Subcutaneous abdominal adipose tissue (tissue), 5 donors: ENCODE results near the gene PPP1R13L.

ENCODE experiments used
- H3K27ac ChIP-seq: one replicate; pipeline ENCODE4 v1.7.0; 2013; ENCODE audit warnings: low read depth, mild to moderate bottlenecking, inconsistent platforms, low read length, moderate library complexity
- H3K27me3 ChIP-seq, 5 donors: one replicate each; pipeline ENCODE4 v1.7.0; 2013; ENCODE audit warnings: low read length in 5 of 5, inconsistent platforms in 1 of 5; ENCODE audit not compliant: control insufficient read depth in 5 of 5, insufficient read depth in 4 of 5
- H3K36me3 ChIP-seq, 5 donors: one replicate each; pipeline ENCODE4 v1.7.0; 2013; ENCODE audit warnings: low read length in 5 of 5; ENCODE audit not compliant: control insufficient read depth in 5 of 5, insufficient read depth in 5 of 5
- H3K4me1 ChIP-seq, 5 donors: one replicate each; pipeline ENCODE4 v1.7.0; 2013; ENCODE audit warnings: low read length in 5 of 5, mild to moderate bottlenecking in 3 of 5, moderate library complexity in 1 of 5; ENCODE audit not compliant: control insufficient read depth in 5 of 5, insufficient read depth in 5 of 5
- H3K4me3 ChIP-seq, 5 donors: one replicate each; pipeline ENCODE4 v1.7.0; 2013; ENCODE audit warnings: low read length in 5 of 5, low read depth in 1 of 5
- H3K9ac ChIP-seq, 5 donors: one replicate each; pipeline ENCODE4 v1.7.0; 2013; ENCODE audit warnings: low read length in 5 of 5, mild to moderate bottlenecking in 4 of 5, moderate library complexity in 3 of 5
- H3K9me3 ChIP-seq, 5 donors: one replicate each; pipeline ENCODE4 v1.7.0; 2013; ENCODE audit warnings: low read length in 5 of 5; ENCODE audit not compliant: control insufficient read depth in 5 of 5
- donor health status: healthy.
- donor health status: healthy.
- donor health status: healthy.
- donor health status: healthy.
- donor health status: healthy.

Gene PPP1R13L

GRCh38 chr19:45349430-45349941, 55.4 kb downstream of the PPP1R13L start:
- no peak overlapping the region for H3K4me3 ChIP-seq
- H3K9me3 ChIP-seq, result no peaks in the 10 kb centered on the region
- H3K27ac ChIP-seq, result no peak overlapping the region
- H3K9ac ChIP-seq, result no peak overlapping the region
- peaks cover 21 to 28% (median 24%) of the 10 kb centered on the region in 5 donors for H3K27me3 ChIP-seq
- peaks cover 0 to 4% (median 0%) of the 10 kb centered on the region in 5 donors for H3K4me1 ChIP-seq
- H3K36me3 ChIP-seq, result peaks cover 0 to 43% (median 35%) of the 10 kb centered on the region in 5 donors

GRCh38 chr19:45349126-45349415, 55.8 kb downstream of the PPP1R13L start:
- peaks cover 0 to 4% (median 0%) of the 10 kb centered on the region in 5 donors for H3K4me1 ChIP-seq
- H3K4me3 ChIP-seq, result no peak overlapping the region
- H3K27me3 ChIP-seq, result peaks cover 21 to 28% (median 24%) of the 10 kb centered on the region in 5 donors
- H3K9me3 ChIP-seq, result no peaks in the 10 kb centered on the region
- H3K27ac ChIP-seq, result no peak overlapping the region
- H3K9ac ChIP-seq, result no peak overlapping the region
- peaks cover 0 to 39% (median 31%) of the 10 kb centered on the region in 5 donors for H3K36me3 ChIP-seq

DNA sequence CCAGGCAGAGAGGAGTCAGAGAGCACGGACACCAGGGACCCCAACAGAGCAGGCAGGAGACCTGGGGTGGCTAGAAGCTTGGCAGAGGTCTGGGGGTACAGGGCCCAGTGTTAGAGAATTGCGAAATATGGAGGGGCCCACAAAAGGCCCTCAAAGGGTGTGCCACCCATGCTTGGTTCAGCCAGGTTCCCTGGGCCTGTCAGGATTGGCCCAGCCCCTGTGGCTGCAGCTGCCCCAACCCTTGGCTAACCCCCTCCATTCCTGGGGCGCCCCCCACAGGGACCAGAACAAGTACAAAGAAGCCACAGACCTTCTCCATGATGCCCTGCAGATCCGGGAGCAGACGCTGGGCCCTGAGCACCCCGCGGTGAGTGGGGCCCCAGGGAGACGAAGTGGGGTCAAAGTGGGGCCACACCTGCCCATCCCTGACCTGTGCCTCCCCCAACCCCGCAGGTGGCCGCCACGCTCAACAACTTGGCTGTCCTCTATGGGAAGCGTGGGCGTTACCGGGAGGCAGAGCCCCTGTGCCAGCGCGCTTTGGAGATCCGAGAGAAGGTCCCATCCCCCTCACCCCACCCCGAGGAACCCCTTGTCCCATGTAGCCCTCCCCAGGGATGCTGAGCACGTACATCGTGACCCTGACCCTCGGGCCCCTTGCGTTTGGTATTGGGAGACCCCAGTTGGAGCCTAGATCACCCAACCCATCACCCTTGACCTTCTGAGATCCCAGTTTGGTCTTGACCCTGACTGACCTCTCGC, 56.3 kb downstream of the PPP1R13L start:
- Histone ChIP-seq H3K27ac (no peak overlapping the region), H3K4me3 (no peak overlapping the region), H3K9ac (no peak overlapping the region), H3K4me1 (peaks cover 0 to 4% (median 0%) of the 10 kb centered on the region in 5 donors), H3K9me3 (no peaks in the 10 kb centered on the region), H3K27me3 (peaks cover 21 to 28% (median 24%) of the 10 kb centered on the region in 5 donors), H3K36me3 (peaks cover 0 to 34% (median 26%) of the 10 kb centered on the region in 5 donors)

- Histone ChIP-seq H3K9me3 (no peaks in the 10 kb centered on the region), H3K36me3 (peaks cover 0 to 26% (median 20%) of the 10 kb centered on the region in 5 donors), H3K4me1 (peaks cover 0 to 4% (median 0%) of the 10 kb centered on the region in 5 donors), H3K9ac (no peak overlapping the region), H3K4me3 (no peak overlapping the region), H3K27ac (no peak overlapping the region), H3K27me3 (peaks cover 21 to 31% (median 24%) of the 10 kb centered on the region in 5 donors)
Observed at GRCh38 chr19:45347570-45348366, 57.1 kb downstream of the PPP1R13L start.

GRCh38 chr19:45346449-45346848, 58.4 kb downstream of the PPP1R13L start:
- Histone ChIP-seq H3K4me1 (peaks cover 0 to 4% (median 0%) of the 10 kb centered on the region in 5 donors), H3K4me3 (no peak overlapping the region), H3K9me3 (no peaks in the 10 kb centered on the region), H3K36me3 (peaks cover 0 to 13% (median 7%) of the 10 kb centered on the region in 5 donors), H3K27me3 (peaks cover 24 to 40% (median 28%) of the 10 kb centered on the region in 5 donors), H3K9ac (no peak overlapping the region), H3K27ac (no peak overlapping the region)

DNA sequence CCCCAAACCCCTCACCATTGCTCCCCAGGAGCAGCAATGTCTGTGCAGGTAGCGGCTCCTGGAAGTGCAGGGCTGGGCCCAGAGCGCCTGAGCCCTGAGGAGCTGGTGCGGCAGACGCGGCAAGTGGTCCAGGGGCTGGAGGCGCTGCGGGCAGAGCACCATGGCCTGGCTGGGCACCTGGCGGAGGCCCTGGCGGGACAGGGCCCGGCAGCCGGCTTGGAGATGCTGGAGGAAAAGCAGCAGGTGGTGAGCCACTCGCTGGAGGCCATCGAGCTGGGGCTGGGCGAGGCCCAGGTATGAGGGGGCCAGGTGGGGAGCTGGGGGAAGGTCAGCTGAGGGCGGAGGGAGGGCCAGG, 59.4 kb downstream of the PPP1R13L start:
- Histone ChIP-seq H3K27ac (no peak overlapping the region), H3K36me3 (peaks cover 0 to 4% (median 0%) of the 10 kb centered on the region in 5 donors), H3K4me3 (no peak overlapping the region), H3K9me3 (no peaks in the 10 kb centered on the region), H3K4me1 (peaks cover 0 to 4% (median 2%) of the 10 kb centered on the region in 5 donors), H3K27me3 (peaks cover 32 to 49% (median 37%) of the 10 kb centered on the region in 5 donors), H3K9ac (no peak overlapping the region)

GRCh38 chr19:45344621-45345505, 60.0 kb downstream of the PPP1R13L start:
- H3K27me3 ChIP-seq, result peaks cover 37 to 54% (median 41%) of the 10 kb centered on the region in 5 donors
- no peaks in the 10 kb centered on the region for H3K9me3 ChIP-seq
- H3K4me1 ChIP-seq, result peaks cover 0 to 5% (median 2%) of the 10 kb centered on the region in 5 donors
- H3K4me3 ChIP-seq, result no peak overlapping the region
- no peak overlapping the region for H3K9ac ChIP-seq
- H3K36me3 ChIP-seq, result no peaks in the 10 kb centered on the region
- no peak overlapping the region for H3K27ac ChIP-seq

- Histone ChIP-seq H3K36me3 (no peaks in the 10 kb centered on the region), H3K4me3 (no peak overlapping the region), H3K9ac (no peak overlapping the region), H3K27me3 (peaks cover 32 to 54% (median 39%) of the 10 kb centered on the region in 5 donors), H3K27ac (no peak overlapping the region), H3K4me1 (peaks cover 0 to 7% (median 4%) of the 10 kb centered on the region in 5 donors), H3K9me3 (no peaks in the 10 kb centered on the region)
Observed at GRCh38 chr19:45342911-45343310, 62.0 kb downstream of the PPP1R13L start.

DNA sequence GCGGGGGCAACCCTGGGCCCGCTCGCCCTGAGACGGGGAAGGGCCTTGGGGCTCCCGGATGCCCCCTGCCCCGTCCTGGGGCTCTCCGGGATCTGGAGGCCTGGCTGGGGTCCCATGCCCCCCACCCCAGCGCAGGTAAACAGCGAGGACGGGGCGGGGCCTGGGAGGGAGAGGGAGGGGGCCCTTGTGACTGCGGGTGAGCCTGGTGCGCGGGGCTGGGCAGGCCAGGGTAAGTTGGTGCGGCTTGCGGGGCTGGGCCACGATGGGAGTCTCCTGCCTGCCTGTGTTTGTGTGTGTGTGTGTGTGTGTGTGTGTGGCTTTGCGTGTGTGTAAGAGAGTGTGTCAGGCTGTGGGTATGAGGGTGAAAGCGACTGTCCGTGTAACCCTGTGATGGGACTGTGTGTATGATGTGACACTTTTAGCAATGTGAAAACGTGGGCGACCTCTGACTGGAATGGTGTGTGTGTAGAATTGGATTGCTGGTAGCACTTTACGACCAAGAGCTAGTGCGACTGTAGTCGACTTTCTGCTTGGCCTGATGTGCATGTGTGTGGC, 63.9 kb downstream of the PPP1R13L start:
- Histone ChIP-seq H3K27ac (no peak overlapping the region), H3K4me3 (no peak overlapping the region), H3K27me3 (peaks cover 21 to 37% (median 25%) of the 10 kb centered on the region in 5 donors), H3K9ac (no peak overlapping the region), H3K36me3 (no peaks in the 10 kb centered on the region), H3K4me1 (peaks cover 0 to 5% (median 2%) of the 10 kb centered on the region in 5 donors), H3K9me3 (no peaks in the 10 kb centered on the region)
